Superior temporal gyrus (tissue), 1 donor: Measurements from ENCODE around the gene C20orf96.
A peak's percentile ranks its signal among the peaks of the same experiment; 100 is the strongest.
"Not testable (repeated sequence)": the region's sequence is repeated elsewhere in the genome, so short reads cannot be mapped to it uniquely, and the experiment has no call there.

ENCODE experiments used
- DNase-seq: peaks from one replicate; pipeline ENCODE4 v3.0.0-alpha.2; 2016; ENCODE audit errors: extremely low spot score

The C20orf96 gene

GRCh38 chr20:290084-290831 lies at the start of gene C20orf96:
Gene C20orf96 (minus strand): TSS chr20:290750. CDS start chr20:290610, 140 bp downstream.
- peak; percentile 94 for DNase-seq

GRCh38 chr20:336040-336439 lies 45.5 kb upstream of the C20orf96 start:
- DNase-seq = not testable (repeated sequence)

- no peak for DNase-seq
Observed at GRCh38 chr20:334578-334977, 44.0 kb upstream of the C20orf96 start.

- peak; percentile 83 for DNase-seq
Observed at GRCh38 chr20:330233-331149, 39.9 kb upstream of the C20orf96 start.

- DNase-seq = no peak
Observed at GRCh38 chr20:329851-330232, 39.3 kb upstream of the C20orf96 start.

GRCh38 chr20:328975-329695 lies 38.6 kb upstream of the C20orf96 start:
- no peak for DNase-seq

- no peak for DNase-seq
Observed at GRCh38 chr20:328027-328974, 37.8 kb upstream of the C20orf96 start.

GRCh38 chr20:327186-328026 lies 36.9 kb upstream of the C20orf96 start:
- DNase-seq = peak; percentile 84

- no peak for DNase-seq
Observed at GRCh38 chr20:326645-327185, 36.2 kb upstream of the C20orf96 start.

GRCh38 chr20:325889-326644 lies 35.5 kb upstream of the C20orf96 start:
- DNase-seq = peak; percentile 51

- DNase-seq = peak; percentile 95
Observed at GRCh38 chr20:325045-325888, 34.7 kb upstream of the C20orf96 start, which contains the start of gene SOX12. Gene SOX12 (plus strand): TSS chr20:325552. CDS start chr20:325925, 373 bp downstream.

GRCh38 chr20:324177-325044 lies 33.9 kb upstream of the C20orf96 start:
- peak; percentile 78 for DNase-seq

- DNase-seq = no peak
Observed at GRCh38 chr20:316316-317068, 25.9 kb upstream of the C20orf96 start.

- no peak for DNase-seq
Observed at GRCh38 chr20:313948-314347, 23.4 kb upstream of the C20orf96 start.

GRCh38 chr20:313402-313801 lies 22.9 kb upstream of the C20orf96 start:
- DNase-seq = no peak

- DNase-seq = no peak
Observed at GRCh38 chr20:312866-313265, 22.3 kb upstream of the C20orf96 start.
